ENCODE results near the gene YBX1. TPM values are rescaled to one million over a fixed set of nuclear protein-coding genes. Genes with fewer than 3 reads are reported as not detected.
A peak's percentile ranks its signal among the peaks of the same experiment; 100 is the strongest.
"Not testable (repeated sequence)": the region's sequence is repeated elsewhere in the genome, so short reads cannot be mapped to it uniquely, and the experiment has no call there.

The YBX1 gene
- 297 TPM for total RNA-seq

- DNase-seq = peak; percentile 100
These were observed at the start of gene YBX1 for GRCh38 chr1:42681741-42682483. YBX1 (plus strand) TSS chr1:42682418; CDS start chr1:42682566, 148 bp downstream.

DNA sequence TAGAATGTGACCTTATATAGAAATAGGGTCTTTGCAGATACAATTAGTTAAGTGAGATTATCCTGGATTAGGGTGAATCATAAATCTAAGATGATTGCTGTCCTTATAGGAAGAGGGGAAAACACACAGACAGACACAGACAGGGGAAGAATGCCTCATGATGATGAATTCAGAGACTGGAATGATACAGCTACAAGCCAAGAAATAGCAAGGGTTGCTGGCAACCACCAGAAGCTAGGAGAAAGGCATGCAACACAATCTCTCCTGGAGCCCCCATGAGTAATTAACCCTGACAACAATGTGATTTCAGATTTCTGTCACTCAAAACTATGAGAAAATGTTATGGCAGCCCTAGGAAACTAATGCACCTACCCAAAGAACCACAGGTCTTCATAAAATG lies 43.1 kb upstream of the YBX1 start:
- DNase-seq = no peak

DNA sequence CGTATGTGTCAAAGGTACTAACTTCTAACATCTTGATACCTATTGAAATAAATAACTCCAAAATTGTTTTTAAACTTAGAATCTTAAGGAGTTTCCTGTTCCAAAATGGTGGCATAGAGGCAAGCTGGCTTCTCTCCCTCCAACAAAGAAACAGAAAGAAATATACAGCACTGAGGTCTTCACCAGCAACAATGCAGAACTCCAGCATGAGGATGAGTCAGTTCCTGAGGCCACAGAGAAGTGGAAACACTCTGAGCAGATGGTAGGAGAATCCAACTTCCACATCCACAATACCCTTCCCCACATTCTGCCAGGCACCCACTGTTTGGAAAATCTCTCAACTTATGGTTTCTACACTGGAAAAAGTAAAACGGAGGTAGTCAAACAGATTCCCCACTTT lies 36.2 kb upstream of the YBX1 start:
- no peak for DNase-seq

- no peak for DNase-seq
These were observed 25.0 kb upstream of the YBX1 start for GRCh38 chr1:42657201-42657600.

- peak; percentile 95 for DNase-seq
These were observed 24.0 kb upstream of the YBX1 start, which contains the start of gene PPIH for GRCh38 chr1:42657981-42658876. PPIH (plus strand) TSS chr1:42658423; CDS start chr1:42658447, 24 bp downstream.

DNA sequence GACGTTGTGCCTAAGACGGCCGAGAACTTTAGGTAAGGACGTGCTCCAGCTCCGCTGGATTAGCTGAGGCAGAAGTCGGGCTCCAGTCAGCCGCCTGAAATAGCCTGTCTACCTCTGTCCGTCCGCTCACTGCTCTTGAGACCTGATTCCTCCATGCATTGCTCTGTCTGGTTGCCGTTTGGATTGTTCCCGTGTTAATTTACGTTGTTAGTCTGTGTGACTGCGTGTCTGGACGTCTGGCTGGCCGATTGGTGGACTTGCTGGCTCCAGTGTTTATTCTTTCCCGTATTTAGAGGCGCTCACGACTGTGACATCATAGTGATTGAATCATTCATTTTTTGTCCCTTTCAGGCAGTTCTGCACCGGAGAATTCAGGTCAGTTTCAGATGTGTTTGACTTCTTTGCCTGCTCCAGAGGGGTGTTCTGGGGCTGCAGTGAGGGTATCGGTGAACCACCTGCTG lies 23.3 kb upstream of the YBX1 start:
- no peak for DNase-seq

DNA sequence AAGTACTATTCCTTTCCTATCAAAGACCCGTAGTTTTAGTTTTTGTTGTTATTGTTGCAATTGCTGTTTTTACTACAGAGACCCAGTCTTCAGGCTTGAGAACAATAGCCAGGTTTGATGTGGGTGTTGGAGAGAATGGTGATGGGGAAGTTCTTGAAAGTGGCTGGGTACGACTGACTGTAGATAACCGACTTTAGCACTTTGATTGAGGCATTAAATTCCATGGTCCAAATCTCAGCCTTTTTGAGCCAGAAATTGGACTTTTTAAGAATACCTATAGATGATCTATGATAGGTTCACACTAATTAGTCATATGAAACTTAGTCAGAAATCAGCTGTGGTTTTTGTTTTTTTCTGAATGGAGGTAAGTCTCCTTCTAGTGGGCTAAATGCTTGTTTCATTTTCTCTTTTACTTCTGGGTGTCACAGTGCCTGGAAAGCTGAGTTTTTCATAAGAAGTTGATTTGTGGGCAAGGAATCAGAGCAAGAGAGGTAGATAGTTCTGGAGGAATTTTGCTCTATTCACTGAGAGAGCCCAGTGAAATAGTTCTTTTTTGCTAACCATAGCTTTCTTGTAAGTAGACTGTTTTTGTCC lies 21.2 kb upstream of the YBX1 start:
- no peak for DNase-seq

DNA sequence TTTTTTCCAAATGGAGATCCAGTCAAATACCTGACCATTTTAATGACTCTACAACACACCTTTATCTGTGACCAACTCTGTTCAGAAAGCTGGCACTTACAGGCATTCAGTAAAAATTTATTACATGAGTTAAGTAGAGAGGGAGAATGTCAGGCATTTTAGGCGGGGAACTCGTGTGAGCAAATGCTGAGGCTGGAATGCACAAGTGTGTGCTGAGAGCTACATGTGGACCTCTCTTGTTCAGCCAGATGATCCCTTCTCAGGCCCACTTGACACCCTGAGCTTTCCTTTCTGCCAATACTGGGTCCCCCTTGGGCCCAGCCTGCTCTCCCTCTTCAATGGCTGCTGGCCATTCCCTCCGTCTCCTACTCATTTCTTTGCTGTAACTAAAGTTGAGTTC lies 12.3 kb upstream of the YBX1 start:
- DNase-seq = no peak

DNA sequence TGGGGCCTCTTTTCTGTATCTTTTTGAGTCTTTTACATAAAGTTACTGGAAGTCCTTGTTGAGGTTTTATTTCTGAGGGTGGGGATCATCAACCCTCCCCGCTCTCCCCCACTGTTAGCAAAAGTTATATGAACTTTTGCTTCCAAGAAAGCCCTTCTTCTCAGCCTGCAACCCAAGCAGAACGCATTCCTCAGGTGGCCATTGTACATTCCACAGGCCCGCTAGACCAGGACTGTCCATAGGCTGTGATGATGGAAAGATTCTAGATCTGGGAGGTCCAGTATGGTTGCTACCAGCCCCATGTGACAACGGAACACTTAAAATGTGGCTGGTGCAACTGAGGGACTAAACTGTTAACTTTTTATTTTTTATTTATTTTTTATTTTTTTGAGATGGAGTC lies 11.8 kb upstream of the YBX1 start:
- no peak for DNase-seq

DNA sequence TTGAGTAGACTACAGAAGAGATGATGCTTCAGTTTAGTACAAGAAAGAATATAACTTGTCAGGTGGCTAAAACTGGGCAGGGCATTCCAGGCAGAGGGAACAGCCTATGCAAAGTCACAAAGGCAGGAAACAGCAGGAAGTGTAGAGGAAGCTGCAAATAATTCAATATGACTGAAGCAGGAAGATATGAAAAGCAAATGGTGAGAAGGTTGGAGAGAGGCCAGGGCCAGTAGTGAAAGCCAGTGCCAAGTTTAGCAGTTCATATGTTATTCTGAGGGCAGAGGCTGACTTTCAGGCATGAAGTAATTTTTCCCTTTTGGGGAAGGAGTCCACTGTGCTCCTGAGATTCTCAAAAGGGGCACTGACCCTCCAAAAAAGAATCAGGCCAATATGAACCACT lies 8.0 kb upstream of the YBX1 start:
- no peak for DNase-seq

- no peak for DNase-seq
These were observed 7.5 kb upstream of the YBX1 start for GRCh38 chr1:42674682-42675081.

GRCh38 chr1:42675467-42675866 lies 6.8 kb upstream of the YBX1 start:
- DNase-seq = no peak

- no peak for DNase-seq
These were observed 5.6 kb upstream of the YBX1 start for GRCh38 chr1:42676534-42677087.

DNA sequence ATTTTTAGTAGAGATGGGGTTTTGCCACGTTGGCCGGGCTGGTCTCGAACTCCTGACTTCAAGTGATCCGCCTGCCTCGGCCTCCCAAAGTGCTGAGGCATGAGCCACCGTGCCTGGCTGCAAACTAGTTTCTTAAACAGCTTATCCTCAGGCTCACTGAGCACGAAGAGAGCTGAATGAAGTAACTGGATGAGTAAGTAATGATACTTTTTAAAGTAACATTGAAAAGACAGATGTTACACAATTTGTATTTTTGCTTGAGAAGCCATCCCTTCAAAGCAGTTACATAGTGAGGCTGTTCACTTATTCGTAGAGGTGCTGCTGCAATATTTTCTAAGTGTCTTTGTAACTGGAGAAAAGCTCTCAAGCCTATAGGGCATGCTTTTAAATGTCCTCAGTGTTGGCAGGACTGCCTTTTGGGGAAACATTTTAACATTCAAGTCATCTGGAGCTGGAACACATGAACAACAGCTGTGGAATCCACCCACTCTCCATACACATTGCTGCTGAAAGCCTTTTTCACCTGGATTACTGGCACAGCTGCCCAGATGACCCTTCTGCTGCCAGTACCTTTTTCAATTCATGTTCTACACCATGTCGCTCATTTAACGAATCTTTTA lies 2.7 kb upstream of the YBX1 start:
- no peak for DNase-seq

GRCh38 chr1:42680055-42680454 lies 2.2 kb upstream of the YBX1 start:
- no peak for DNase-seq

GRCh38 chr1:42680921-42681683 lies 1.1 kb upstream of the YBX1 start:
- peak; percentile 33 for DNase-seq

- DNase-seq = not testable (repeated sequence)
These were observed 193 bp downstream of the YBX1 start for GRCh38 chr1:42682484-42682738.

DNA sequence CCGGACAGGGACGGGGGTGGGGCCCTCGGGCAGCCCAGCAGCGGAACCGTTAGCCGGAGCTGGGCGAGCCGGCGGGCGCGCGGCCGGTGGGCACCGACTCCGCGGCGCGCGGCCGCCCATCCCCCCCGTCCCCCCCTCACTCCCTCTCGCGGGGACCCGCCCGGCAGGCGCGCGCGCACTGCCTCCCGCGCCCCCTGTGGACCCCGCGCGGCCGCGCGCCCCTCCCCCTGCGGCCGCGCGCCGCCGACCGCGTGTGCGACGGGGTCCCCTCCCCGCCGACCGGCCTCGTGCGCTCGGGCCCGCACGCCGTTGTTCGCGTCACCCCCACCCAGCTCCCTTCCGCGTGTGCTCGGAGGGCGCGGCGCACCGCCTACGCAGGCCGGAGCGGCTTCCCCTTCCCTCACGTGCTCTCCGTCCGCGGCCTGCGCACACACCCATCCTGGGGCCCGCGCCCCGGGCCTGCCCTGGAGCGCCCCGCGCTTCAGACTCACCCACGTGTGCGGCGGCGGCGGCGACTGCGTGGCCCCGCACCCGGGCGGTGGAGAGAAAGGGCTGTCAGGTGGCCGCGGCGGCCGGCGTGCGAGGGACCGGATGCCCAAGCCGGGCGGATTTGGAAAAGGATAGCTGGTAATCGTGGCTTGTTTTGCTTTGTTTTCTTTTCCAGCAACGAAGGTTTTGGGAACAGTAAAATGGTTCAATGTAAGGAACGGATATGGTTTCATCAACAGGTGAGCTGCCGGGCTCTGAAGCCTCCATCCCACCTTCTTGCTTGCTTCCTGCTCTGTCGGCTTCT lies 717 bp downstream of the YBX1 start:
- peak; percentile 46 for DNase-seq

DNA sequence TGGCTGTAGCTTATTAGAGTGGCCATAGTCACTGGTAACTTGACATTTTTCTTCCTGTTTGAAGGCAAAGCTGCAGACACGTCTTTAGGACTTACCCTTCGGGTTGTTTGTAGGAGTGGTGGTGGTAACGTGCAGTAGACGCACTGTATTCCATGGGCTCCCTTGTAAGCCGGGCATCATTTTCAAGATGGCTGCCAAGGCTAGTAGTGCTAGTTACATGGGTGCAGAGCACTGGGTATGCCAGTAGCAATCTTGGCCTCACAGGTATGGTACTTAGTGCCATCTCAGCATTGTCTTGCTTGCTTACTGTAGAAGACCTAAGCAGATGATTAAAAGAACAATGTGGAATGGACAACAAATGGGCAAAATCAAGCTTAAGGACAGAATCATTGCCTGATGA lies 1.9 kb downstream of the YBX1 start:
- no peak for DNase-seq

DNA sequence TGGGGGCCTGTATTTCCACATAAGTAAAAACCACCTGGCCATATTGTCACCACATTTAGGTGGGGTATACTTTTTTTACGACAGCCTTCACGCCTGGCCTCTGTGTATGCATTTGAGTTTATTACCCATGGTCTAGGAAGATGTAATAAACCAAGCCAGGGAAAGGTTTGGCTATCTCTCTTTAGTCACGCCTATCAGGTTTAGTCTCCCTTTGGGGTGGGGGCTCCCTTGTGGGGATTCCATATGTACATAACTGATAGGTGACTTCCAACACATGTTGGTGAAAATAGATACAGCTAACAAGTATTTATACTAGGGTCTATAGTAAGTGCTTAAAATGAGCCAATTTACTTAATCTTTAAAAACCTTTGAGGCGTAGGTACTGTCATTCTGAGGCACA lies 4.2 kb downstream of the YBX1 start:
- no peak for DNase-seq

DNA sequence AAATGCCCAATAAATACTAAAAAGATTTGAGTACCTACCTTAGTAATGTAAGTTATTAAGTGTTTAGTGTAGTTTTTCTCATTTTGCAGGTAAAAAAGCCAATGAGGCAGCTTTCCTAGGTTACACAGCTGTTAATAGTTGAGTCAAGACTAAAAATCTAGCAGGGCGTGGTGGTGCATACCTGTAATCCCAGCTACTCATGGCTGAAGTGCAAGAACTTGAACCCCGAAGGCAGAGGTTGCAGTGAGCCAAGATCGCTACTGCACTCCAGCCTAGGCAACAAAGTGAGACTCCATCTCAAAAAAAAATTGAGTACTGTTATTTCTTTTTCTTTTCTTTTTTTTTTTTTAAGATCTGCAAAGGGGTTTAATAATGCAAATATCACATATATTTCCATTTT lies 7.7 kb downstream of the YBX1 start:
- no peak for DNase-seq
